ENCODE measurements around the gene RIMS4. TPM values are rescaled to one million over a fixed set of nuclear protein-coding genes. Genes with fewer than 3 reads are reported as not detected.

RIMS4 gene
- total RNA-seq, 1 donor from 2014 or later = 6.4 TPM

- Histone ChIP-seq H3K4me3 (no peak overlapping the region), H3K27me3 (no peaks in the 10 kb centered on the region), H3K27ac (no peak overlapping the region), H3K4me1 (no peaks in the 10 kb centered on the region), H3K36me3 (no peaks in the 10 kb centered on the region), H3K9me3 (no peaks in the 10 kb centered on the region)
- intact Hi-C loops (cut with DNase I) = no loop called here
- no peak for DNase-seq (ENCODE audit: extremely low spot score in 2 of 2)
- TF ChIP-seq CTCF (IDR thresholded peaks at IDR 0.05) = no peak
- no peak for TF ChIP-seq POLR2A (IDR thresholded peaks at IDR 0.05)
- no peak for TF ChIP-seq POLR2AphosphoS5 (IDR thresholded peaks at IDR 0.05; ENCODE audit: insufficient read depth in 1 of 2, low read depth in 1 of 2)
These were observed 29.2 kb downstream of the RIMS4 start for GRCh38 chr20:44781118-44781517.

GRCh38 chr20:44780226-44780625 is 30.1 kb downstream of the RIMS4 start:
- TF ChIP-seq POLR2A (IDR thresholded peaks at IDR 0.05) = no peak
- TF ChIP-seq CTCF (IDR thresholded peaks at IDR 0.05) = no peak
- TF ChIP-seq POLR2AphosphoS5 (IDR thresholded peaks at IDR 0.05; ENCODE audit: insufficient read depth in 1 of 2, low read depth in 1 of 2) = no peak
- H3K4me1 ChIP-seq = no peaks in the 10 kb centered on the region
- H3K4me3 ChIP-seq = no peak overlapping the region
- H3K9me3 ChIP-seq = no peaks in the 10 kb centered on the region
- no peak overlapping the region for H3K27ac ChIP-seq
- intact Hi-C loops (cut with DNase I) = no loop called here
- no peaks in the 10 kb centered on the region for H3K36me3 ChIP-seq
- H3K27me3 ChIP-seq = no peaks in the 10 kb centered on the region
- DNase-seq (ENCODE audit: extremely low spot score in 2 of 2) = no peak

GRCh38 chr20:44776980-44777379 is 33.4 kb downstream of the RIMS4 start:
- no peaks in the 10 kb centered on the region for H3K27me3 ChIP-seq
- intact Hi-C loops (cut with DNase I) = no loop called here
- no peak overlapping the region for H3K4me3 ChIP-seq
- H3K9me3 ChIP-seq = no peaks in the 10 kb centered on the region
- DNase-seq (ENCODE audit: extremely low spot score in 2 of 2) = no peak
- no peaks in the 10 kb centered on the region for H3K4me1 ChIP-seq
- H3K36me3 ChIP-seq = no peaks in the 10 kb centered on the region
- H3K27ac ChIP-seq = no peak overlapping the region
- TF ChIP-seq POLR2AphosphoS5 (IDR thresholded peaks at IDR 0.05; ENCODE audit: insufficient read depth in 1 of 2, low read depth in 1 of 2) = no peak
- TF ChIP-seq CTCF (IDR thresholded peaks at IDR 0.05) = no peak
- TF ChIP-seq POLR2A (IDR thresholded peaks at IDR 0.05) = no peak

- Histone ChIP-seq H3K4me3 (no peak overlapping the region), H3K4me1 (no peaks in the 10 kb centered on the region), H3K36me3 (no peaks in the 10 kb centered on the region), H3K27ac (no peak overlapping the region), H3K27me3 (no peaks in the 10 kb centered on the region), H3K9me3 (no peaks in the 10 kb centered on the region)
- no peak for DNase-seq (ENCODE audit: extremely low spot score in 2 of 2)
- intact Hi-C loops (cut with DNase I) = no loop called here
- TF ChIP-seq CTCF (IDR thresholded peaks at IDR 0.05) (no peak), POLR2AphosphoS5 (IDR thresholded peaks at IDR 0.05; ENCODE audit: insufficient read depth in 1 of 2, low read depth in 1 of 2) (no peak), POLR2A (IDR thresholded peaks at IDR 0.05) (no peak)
These were observed 37.1 kb downstream of the RIMS4 start for GRCh38 chr20:44773070-44773829.

- intact Hi-C loops (cut with DNase I) = no loop called here
- Histone ChIP-seq H3K4me1 (no peaks in the 10 kb centered on the region), H3K27me3 (no peaks in the 10 kb centered on the region), H3K9me3 (no peaks in the 10 kb centered on the region), H3K4me3 (no peak overlapping the region), H3K36me3 (no peaks in the 10 kb centered on the region), H3K27ac (no peak overlapping the region)
- TF ChIP-seq POLR2A (IDR thresholded peaks at IDR 0.05) (no peak), POLR2AphosphoS5 (IDR thresholded peaks at IDR 0.05; ENCODE audit: insufficient read depth in 1 of 2, low read depth in 1 of 2) (no peak), CTCF (IDR thresholded peaks at IDR 0.05) (no peak)
- DNase-seq (ENCODE audit: extremely low spot score in 2 of 2) = no peak
These were observed 37.7 kb downstream of the RIMS4 start for GRCh38 chr20:44772636-44773035.
